ENCODE data around the gene IL3RA.
"Not testable (repeated sequence)": the region's sequence is repeated elsewhere in the genome, so short reads cannot be mapped to it uniquely, and the experiment has no call there.

Gene IL3RA

DNA sequence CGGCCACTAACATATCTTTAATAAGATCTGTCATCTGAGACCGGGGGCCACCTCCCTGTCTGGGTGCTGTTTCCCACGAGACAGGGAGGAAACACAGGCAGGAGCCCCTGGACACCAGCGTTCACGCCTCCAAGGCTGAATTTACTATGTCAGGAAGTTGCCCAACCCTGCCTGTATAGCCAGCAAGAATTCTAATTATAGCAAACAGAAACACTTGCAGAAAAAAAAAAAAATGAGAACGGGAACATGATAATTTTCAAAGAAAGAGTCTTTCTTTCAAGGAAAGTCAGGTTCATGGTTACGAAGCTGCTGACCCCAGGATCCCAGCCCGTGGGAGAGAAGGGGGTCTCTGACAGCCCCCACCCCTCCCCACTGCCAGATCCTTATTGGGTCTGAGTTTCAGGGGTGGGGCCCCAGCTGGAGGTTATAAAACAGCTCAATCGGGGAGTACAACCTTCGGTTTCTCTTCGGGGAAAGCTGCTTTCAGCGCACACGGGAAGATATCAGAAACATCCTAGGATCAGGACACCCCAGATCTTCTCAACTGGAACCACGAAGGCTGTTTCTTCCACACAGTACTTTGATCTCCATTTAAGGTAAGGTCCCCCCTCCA is at the start of gene IL3RA:
TSS of gene IL3RA (plus strand) at position 455 of the 613 bp plus-strand sequence. CDS start 4,981 bp downstream, outside the sequence.
- DNase-seq (ENCODE audit: low read depth, low spot score): no peak

DNA sequence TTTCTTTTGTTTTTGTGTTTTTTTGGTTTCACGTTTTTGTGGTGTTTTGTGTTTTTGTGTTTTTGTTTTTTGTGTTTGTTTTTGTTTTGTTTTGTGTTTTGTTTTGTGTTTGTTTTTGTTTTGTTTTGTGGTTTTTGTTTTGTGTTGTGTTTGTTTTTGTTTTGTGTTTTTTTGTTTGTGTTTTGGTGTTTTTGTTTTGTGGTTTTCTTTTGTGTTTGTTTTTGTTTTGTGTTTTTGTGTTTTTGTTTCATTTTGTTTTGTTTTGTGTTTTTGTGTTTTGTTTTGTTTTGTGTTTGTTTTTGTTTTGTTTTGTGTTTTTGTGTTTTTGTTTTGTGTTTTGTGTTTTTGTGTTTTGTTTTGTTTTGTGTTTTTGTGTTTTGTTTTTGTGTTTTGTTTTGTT is 47.0 kb upstream of the IL3RA start:
- no peak for DNase-seq (ENCODE audit: low read depth, low spot score)

DNA sequence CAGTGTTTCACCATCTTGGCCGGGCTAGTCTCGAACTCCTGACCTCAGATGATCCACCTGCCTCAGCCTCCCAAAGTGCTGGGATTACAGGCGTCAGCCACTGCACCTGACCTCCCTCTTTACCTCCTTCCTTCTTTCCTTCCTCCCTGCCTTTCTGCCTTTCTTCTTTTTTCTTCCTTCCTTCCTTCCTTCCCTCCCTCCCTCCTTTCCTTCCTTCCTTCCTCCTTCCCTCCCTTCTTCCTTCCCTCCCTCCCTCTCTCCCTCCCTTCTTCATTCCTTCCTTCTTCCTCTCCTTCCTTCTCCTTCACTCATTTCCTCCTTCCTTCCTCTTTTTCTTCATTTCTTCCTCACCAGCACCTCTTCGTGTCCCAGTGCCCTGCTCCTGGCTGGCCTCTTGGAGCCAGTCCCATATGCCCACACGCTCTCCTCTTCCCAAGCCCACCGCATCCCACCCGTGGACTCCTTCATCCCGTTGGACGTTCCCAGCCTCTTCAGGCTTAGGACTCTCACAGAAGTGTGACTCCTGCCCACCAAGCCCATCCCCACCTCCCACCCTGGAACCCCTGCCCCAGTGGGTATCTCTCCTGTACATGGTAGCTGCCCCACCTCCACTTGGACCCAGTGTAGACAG is 45.4 kb upstream of the IL3RA start:
- no peak for DNase-seq (ENCODE audit: low read depth, low spot score)

DNA sequence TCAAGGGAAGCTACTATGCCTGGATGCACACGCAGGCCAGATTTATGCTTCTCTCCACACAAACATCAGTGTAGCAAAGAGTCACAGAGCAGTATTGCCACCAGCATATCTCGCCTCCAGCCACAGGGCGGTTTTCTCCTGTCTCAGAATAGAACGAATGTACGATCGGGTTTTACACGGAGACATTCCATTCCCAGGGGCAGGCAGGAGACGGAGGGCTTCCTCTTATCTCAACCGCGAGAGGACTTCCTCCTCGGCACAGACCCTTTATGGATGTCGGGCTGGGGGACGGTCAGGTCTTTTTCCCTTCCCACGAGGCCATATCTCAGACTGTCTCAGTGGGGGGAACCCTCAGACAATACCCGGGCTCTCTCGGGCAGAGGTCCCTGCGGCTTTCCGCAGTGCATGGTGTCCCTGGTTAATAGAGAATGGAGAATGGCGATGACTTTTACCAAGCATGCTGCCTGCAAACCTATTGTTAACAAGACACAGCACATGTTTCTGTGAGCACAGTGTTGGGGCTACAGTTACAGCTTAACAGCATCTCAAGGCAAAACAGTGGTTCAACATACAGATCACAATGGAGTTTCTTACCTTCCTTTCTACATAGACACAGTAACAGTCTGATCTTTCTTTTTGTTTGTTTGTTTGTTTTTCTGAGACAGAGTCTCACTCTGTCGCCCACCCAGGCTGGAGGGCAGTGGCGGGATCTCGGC is 43.9 kb upstream of the IL3RA start:
- DNase-seq (ENCODE audit: low read depth, low spot score): no peak

DNA sequence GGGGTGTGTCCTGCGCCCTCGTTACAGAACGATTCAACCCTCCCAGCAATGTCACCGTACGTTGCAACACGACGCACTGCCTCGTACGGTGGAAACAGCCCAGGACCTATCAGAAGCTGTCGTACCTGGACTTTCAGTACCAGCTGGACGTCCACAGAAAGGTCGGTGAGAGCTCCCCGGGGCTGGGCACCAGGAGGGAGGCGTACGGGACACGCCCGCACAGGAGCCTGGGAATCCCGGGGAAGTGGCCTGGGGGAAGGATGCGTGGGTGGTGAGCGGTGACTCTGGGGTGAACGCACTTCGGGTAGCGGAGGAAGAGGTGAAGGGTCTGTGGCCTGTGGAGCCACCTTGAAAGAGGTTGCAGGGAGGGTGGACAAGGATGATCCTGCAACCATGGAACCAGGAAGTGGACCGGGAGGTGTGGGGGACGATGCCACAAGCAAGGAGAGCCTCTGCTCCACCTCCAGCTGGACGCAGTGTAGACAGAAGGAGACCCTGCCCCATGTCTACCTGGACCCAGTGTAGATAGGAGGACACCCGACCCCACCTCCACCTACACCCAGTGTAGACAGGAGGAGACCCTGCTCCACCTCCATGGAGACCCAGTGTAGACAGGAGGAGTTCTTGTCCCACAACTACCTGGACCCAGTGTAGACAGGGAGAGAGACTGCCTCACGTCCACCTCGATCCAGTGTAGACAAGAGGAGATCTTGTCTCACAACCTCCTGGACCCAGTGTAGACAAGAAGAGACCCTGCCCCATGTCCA is 42.1 kb upstream of the IL3RA start:
- DNase-seq (ENCODE audit: low read depth, low spot score): no peak

DNA sequence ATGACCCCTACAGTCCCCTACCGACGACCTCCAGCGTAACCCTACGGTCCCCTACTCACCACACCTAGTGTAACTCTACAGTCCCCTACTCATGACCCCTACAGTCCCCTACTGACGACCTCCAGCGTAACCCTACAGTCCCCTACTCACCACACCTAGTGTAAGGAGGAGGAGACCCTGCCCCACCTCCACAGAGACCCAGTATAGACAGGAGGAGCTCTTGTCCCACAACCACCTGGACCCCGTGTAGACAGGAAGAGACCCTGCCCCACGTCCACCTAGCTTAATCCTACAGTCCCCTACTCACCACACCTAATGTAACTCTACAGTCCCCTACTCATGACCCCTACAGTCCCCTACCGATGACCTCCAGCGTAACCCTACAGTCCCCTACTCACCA is 41.0 kb upstream of the IL3RA start:
- no peak for DNase-seq (ENCODE audit: low read depth, low spot score)

DNA sequence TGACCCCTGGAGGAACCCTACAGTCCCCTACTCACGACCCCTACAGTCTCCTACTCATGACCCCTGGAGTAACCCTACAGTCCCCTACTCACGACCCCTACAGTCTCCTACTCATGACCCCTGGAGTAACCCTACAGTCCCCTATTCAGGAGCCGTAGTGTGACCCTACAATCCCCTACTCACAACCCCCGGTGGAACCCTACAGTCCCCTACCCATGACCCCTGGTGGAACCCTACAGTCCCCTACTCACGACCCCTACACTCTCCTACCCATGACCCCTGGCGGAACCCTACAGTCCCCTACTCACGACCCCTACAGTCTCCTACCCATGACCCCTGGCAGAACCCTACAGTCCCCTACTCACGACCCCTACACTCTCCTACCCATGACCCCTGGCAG is 39.0 kb upstream of the IL3RA start:
- DNase-seq (ENCODE audit: low read depth, low spot score): not testable (repeated sequence)

DNA sequence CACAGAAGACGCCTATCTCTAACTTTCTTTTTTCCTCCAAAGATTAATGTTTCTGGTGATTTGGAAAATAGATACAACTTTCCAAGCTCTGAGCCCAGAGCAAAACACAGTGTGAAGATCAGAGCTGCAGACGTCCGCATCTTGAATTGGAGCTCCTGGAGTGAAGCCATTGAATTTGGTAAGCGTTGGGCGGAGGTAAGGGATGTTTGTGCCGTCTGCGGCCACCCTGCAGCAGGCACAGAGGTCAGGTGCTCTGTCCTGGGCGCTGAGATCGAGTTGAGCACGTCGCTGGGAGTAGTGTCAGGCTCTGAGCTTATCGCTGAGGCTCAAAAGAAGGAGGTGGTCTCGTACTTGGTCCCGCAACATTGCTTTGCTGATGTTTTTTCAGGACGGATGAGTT is 36.1 kb upstream of the IL3RA start:
- peak; percentile 17 for DNase-seq (ENCODE audit: low read depth, low spot score)

DNA sequence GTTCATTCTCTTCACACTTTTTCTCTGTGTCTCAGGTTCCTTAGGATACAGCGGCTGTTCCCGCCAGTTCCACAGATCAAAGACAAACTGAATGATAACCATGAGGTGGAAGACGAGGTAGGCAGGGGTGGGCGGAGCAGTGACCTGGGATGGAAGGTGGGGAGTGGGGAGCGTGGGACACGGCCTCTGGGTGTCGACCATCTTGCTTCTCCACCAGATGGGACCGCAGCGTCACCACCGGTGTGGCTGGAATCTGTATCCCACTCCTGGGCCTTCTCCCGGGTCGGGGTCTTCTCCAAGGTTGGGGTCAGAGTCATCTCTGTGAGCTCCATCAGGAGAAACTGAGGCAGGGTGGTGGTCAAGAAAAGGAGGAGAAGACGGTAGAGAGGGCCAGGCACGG is 31.2 kb upstream of the IL3RA start:
- no peak for DNase-seq (ENCODE audit: low read depth, low spot score)

DNA sequence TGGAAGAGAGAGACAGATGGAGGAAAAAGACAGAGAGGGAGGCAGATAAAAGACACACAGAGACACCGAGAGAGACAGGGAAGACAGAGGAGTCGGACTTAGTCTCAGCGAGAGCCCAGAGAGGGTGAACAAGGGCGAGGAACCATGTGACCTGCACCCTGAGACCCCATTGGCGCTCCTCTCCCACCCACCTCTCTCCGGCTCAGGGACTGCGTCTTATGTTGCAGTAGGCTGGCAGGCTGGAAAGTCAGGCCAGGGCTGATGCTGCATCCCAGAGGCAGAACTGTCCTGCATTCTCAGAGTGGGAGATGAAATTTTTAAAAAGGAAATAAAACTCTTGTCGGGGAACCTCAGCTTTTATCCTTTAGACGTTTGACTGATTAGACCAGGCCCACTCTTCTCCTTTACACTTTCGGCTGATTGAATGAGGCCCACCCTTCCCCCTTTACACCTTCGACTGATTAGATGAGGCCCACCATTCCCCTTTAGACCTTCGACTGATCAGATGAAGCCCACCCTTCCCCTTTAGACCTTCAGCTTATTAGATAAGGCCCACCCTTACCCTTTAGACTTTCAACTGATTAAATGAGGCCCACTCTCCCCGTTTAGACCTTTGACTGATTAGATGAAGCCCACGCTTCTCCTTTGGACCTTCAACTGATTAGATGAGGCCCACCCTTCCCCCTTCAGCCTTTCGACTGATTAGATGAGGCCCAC is 29.5 kb upstream of the IL3RA start:
- no peak for DNase-seq (ENCODE audit: low read depth, low spot score)

DNA sequence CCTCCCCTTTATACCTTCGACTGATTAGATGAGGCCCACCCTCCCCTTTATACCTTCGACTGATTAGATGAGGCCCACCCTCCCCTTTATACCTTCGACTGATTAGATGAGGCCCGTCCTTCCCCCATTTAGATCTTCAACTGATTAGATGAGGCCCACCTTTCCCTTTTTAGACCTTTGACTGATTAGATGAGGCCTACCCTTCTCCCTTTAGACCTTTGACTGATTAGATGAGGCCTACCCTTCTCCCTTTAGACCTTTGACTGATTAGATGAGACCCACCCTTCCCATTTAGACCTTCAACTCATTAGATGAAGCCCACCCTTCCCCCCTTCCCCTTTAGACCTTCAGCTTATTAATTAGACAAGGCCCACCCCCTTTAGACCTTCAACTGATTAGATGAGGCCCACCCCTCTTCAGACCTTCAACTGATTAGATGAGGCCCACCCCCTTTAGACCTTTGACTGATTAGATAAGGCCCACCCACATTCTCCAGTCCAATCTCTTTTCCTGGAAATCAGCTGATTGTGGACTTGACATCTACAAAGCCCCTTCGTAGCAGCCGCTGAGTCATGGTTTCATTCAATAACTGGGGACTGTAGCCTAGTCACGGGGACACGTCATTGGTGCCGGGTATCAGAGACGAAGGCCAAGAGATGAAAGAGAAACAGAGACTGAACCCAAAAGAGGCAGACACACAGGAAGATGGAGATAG is 28.8 kb upstream of the IL3RA start:
- no peak for DNase-seq (ENCODE audit: low read depth, low spot score)

DNA sequence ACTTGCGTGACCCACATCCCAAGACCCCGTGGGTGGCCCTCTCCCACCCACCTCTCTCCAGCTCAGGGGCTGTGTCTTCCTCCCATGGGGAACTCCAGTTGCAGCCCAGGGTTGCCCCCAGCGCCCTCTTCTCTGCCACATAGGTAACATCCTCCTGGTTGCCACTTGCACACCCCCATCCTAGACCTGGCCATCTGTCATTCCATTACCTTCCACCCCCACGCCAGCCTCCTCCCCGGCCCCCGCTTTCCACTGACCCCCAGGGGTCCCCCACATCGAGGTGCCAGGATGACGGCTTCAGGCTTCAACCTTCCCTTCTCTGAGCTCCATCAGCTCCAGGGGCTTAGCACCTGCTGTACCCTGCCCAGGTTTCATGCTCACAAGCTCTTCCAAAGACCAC is 28.1 kb upstream of the IL3RA start:
- no peak for DNase-seq (ENCODE audit: low read depth, low spot score)

DNA sequence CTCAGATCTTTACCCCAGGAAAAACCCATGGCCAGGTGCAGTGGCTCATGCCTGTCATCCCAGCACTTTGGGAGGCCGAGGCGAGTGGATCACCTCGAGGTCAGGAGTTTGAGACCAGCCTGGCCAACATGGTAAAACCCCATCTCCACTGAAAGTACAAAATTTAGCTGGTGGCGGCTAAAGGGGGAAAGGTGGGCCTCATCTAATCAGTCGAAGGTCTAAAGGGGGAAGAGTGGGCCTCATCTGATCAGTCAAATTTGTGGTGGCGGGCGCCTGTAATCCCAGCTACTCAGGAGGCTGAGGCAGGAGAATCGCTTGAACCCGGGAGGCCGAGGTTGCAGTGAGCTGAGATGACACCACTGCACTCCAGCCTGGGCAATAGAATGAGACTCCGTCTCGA is 27.7 kb upstream of the IL3RA start:
- DNase-seq (ENCODE audit: low read depth, low spot score): not testable (repeated sequence)

DNA sequence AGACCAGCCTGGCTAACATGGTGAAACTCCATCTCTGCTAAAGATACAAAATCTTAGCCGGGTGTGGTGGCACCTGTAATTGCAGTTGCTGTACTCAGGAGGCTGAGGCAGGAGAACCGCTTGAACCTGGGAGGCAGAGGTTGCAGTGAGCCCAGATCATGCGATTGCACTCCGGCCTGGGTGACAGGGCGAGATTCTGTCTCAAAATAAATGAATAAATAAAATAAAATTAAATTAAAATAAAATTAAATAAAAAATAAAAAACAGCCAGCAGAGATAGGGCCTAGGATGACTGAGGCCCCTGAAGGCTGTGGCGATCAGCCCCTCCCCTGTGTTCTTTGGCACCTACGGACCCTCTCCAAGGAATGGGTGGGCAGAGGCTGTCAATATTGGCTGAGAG is 22.8 kb upstream of the IL3RA start:
- DNase-seq (ENCODE audit: low read depth, low spot score): no peak

DNA sequence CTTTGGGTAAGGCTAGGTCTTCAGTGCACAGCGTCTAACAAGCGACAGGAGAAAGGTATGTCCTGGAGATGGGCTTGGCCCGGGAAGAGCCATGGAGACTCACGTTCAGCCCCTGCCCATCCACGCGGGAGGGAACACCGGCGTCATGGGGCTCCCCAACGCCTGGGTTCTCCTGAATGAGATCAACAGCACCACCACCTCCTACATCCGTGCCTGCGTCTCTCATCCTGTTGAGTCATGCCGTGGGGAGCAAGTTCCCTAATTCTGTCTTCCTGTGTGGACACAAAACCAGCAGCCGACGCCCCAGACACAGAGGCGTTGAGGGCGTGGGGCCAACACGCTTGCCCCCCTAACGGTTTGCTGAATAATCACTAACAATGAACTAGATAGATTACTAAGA is 20.1 kb upstream of the IL3RA start:
- no peak for DNase-seq (ENCODE audit: low read depth, low spot score)

DNA sequence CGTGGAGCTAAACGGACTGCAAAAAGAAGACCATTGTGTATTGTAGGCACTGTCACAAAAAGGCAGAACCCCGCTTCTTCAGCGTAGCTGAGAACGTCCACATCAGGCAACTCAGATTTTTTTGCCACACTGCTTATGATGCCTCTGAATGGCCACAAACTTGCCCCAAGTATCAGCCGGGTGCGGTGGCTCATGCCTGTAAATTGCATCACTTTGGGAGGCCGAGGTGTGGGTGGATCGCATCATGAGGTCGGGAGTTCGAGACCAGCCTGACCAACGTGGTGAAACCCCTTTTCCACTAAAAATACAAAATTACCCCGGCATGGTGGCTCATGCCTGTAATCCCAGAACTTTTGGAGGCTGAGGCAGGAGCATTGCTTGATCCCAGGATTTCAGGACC is 14.9 kb upstream of the IL3RA start:
- DNase-seq (ENCODE audit: low read depth, low spot score): no peak

DNA sequence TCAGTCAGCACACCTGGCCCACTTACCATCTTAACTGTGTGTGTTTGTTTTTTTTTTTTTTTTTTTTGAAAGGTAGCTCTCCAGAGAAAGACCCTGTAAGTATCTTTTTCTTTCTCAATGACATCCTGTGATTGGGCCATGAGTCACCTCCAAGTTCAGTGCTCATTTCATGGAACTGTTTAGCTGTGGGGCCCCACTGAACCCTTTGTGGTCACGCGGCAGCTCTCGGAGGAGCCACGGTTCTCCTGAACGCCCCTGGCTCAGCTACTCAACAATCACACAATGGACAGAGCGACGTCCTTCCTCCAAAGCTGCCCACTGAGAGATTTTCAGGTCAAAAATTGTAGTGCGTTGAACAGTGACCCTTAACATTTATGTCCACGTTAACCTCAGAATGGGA is 14.2 kb upstream of the IL3RA start:
- DNase-seq (ENCODE audit: low read depth, low spot score): no peak

DNA sequence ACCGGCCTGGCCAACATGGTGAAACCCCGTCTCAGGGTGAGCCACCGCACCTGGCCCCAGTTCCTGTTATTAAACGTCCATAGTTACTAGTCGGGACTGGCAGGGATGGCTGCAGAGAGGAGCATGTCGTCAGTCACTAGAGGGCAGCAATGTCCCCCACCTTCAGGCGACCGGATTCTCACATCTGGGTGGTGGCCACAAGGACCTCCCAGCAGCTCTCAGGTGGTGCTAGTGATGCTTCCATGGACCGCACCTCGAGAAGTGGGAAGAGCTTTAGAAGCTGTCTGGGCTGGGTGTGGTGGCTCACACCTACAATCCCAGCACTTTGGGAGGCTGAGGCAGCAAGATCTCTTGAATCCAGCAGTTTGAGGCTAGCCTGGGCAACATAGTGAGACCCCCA is 13.3 kb upstream of the IL3RA start:
- peak; percentile 65 for DNase-seq (ENCODE audit: low read depth, low spot score)

DNA sequence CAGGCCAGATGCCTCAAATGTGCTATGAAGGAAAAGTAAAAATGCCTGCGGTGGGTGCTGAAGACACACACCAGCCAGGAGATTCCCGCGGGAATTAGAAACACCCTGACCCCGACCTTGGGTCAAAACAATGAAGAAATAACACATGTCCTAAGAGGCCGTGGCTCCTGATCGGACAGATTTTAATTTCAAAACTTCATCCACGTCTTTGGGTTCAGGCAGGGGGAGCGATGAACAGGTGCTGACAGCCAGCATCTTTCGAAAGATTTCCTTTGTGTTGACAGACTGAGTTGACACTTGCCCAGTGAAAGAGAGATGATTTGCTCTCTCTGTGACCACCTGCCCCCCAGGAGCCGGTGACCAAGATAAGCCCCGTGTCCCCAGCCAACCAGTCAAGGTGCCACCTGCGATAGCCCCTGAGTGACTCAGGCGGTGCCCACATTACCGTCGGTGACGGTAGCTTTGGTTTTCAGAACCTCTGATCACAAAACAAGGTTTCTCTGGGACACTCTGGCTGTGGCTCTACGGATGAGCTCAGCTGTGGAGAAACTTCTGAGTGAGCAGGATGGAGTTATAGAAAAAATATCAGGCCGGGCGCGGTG is 11.0 kb upstream of the IL3RA start:
- DNase-seq (ENCODE audit: low read depth, low spot score): no peak

DNA sequence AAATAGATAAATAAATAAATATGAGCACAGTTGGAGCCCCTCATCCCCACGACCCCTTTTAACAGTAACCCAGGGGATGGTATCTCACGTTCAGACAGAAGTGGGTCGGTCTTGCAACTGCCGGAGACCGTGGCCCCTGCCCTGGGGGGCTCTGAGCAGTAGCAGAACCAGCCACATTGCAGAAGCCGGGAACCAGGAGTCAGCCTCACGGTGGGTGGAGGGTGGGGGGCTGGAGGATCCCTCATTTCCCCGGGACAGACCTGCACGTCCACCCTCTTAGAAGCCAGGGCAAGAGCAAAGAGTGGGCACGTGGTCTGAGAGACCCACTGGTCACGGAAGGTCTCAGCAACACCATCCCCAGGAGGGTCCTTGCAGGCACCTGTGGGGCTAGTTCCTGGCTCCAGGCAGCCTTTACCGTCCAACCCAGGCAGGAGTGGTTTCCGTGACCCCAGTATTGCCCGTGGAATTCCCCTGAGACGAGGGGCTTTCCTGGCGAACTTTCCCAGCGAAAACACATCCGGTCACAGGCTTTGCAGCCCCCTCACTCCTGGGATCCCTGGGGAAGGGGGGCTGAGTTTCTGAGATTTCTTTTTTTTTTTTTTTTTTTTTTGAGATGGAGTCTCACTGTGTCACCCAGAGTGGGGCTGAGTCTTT is 8.8 kb upstream of the IL3RA start:
- DNase-seq (ENCODE audit: low read depth, low spot score): no peak
